HG03442 (cell line): ENCODE results near the gene AKR1C2.
"Not testable (repeated sequence)": the region's sequence is repeated elsewhere in the genome, so short reads cannot be mapped to it uniquely, and the experiment has no call there.

ENCODE experiments used
- ATAC-seq: cut with Tn5 transposase; IDR thresholded peaks from one replicate; pipeline ENCODE4 v1.9.1; 2021; ENCODE audit warnings: mild to moderate bottlenecking, moderate library complexity; ENCODE audit not compliant: unreplicated experiment

AKR1C2 gene

GRCh38 chr10:5003127-5004029, at the start of gene AKR1C2:
AKR1C2 (minus strand) TSS chr10:5003857; CDS start chr10:5003835, 22 bp downstream.
- ATAC-seq = not testable (repeated sequence)

GRCh38 chr10:5052951-5053500, 49.4 kb upstream of the AKR1C2 start:
- not testable (repeated sequence) for ATAC-seq

GRCh38 chr10:5047912-5048628, 44.4 kb upstream of the AKR1C2 start:
- ATAC-seq = no peak

GRCh38 chr10:5047055-5047454, 43.4 kb upstream of the AKR1C2 start:
- not testable (repeated sequence) for ATAC-seq

- ATAC-seq = no peak
Observed at GRCh38 chr10:5046410-5046809, 42.8 kb upstream of the AKR1C2 start.

GRCh38 chr10:5045095-5045494, 41.4 kb upstream of the AKR1C2 start:
- no peak for ATAC-seq

GRCh38 chr10:5043716-5044115, 40.1 kb upstream of the AKR1C2 start:
- ATAC-seq = no peak

GRCh38 chr10:5042922-5043321, 39.3 kb upstream of the AKR1C2 start:
- ATAC-seq = no peak

GRCh38 chr10:5041471-5042023, 37.9 kb upstream of the AKR1C2 start:
- no peak for ATAC-seq

GRCh38 chr10:5040781-5041470, 37.3 kb upstream of the AKR1C2 start:
- ATAC-seq = no peak

- no peak for ATAC-seq
Observed at GRCh38 chr10:5040010-5040673, 36.5 kb upstream of the AKR1C2 start.

- ATAC-seq = no peak
Observed at GRCh38 chr10:5038733-5039132, 35.1 kb upstream of the AKR1C2 start.

GRCh38 chr10:5038101-5038500, 34.4 kb upstream of the AKR1C2 start:
- ATAC-seq = no peak

- ATAC-seq = no peak
Observed at GRCh38 chr10:5036511-5036910, 32.9 kb upstream of the AKR1C2 start.

- ATAC-seq = no peak
Observed at GRCh38 chr10:5035356-5035755, 31.7 kb upstream of the AKR1C2 start.

GRCh38 chr10:5034588-5034987, 30.9 kb upstream of the AKR1C2 start:
- no peak for ATAC-seq

- ATAC-seq = no peak
Observed at GRCh38 chr10:5033061-5033778, 29.6 kb upstream of the AKR1C2 start.

- ATAC-seq = not testable (repeated sequence)
Observed at GRCh38 chr10:5032444-5032843, 28.8 kb upstream of the AKR1C2 start.

- ATAC-seq = not testable (repeated sequence)
Observed at GRCh38 chr10:5031588-5031987, 27.9 kb upstream of the AKR1C2 start.

GRCh38 chr10:5030989-5031388, 27.3 kb upstream of the AKR1C2 start:
- no peak for ATAC-seq
